Ammon's horn (tissue), 1 donor: ENCODE data around the gene TMPRSS9.
"Not testable (repeated sequence)": the region's sequence is repeated elsewhere in the genome, so short reads cannot be mapped to it uniquely, and the experiment has no call there.

Experiments
- DNase-seq: peaks from one replicate; pipeline ENCODE4 v3.0.0-alpha.2; 2016; ENCODE audit warnings: low spot score

The TMPRSS9 gene

GRCh38 chr19:2342656-2343288 lies 17.3 kb upstream of the TMPRSS9 start:
- no peak for DNase-seq

GRCh38 chr19:2343289-2343982 lies 16.6 kb upstream of the TMPRSS9 start:
- no peak for DNase-seq

DNA sequence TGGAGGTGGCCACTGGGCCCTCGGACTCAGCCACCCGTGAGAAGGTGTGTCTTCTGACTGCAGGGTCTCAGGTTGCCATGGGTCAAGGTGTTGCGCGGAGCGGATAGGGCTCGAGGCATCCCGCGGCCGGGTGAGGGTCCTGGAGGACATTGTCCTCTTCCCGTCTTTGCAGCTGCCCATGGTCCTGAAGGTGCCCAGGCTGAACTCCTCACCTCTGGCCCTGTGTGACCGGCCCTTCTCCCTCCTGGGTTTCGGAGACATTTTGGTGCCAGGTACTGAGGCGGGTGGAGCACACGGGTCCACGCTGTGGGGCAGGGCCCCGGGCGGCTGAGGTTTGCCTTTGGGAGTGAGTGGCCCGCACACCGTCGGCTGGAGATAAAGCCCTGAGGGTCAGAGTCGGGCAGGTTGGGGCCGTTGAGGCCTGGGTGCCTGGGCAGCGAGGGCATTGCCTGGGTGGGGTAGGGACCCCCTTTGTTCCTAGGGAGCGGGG lies 15.6 kb upstream of the TMPRSS9 start:
- no peak for DNase-seq

DNA sequence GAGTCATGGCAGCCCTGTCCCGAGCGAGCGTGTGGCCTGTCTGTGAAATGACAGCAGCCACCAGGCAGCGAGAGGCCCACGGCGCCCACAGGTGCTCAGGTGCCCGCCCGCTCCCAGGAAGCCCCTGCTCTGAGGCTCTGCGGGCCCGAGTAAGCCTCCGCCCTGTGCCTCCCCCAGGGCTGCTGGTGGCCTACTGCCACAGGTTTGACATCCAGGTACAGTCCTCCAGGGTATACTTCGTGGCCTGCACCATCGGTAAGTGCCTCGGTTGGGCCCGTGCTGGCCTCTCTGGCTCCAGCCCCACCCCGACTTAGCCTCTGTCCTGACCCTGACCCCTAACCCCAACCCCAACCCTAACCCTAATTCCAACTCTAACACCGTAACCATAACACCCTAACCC lies 15.0 kb upstream of the TMPRSS9 start:
- DNase-seq = no peak

GRCh38 chr19:2345794-2346663 lies 14.0 kb upstream of the TMPRSS9 start:
- no peak for DNase-seq

DNA sequence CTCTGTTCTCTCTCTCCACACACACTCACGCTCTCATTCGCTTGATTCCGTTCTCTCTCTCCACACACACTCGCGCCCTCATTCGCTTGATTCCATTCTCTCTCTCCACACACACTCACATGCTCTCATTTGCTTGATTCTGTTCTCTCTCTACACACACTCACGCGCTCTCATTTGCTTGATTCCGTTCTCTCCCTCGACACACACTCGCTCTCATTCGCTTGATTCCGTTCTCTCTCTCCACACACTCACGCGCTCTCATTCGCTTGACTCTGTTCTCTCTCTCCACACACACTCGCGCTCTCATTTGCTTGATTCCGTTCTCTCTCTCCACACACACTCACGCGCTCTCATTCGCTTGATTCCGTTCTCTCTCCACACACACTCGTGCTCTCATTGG lies 10.2 kb upstream of the TMPRSS9 start:
- not testable (repeated sequence) for DNase-seq

DNA sequence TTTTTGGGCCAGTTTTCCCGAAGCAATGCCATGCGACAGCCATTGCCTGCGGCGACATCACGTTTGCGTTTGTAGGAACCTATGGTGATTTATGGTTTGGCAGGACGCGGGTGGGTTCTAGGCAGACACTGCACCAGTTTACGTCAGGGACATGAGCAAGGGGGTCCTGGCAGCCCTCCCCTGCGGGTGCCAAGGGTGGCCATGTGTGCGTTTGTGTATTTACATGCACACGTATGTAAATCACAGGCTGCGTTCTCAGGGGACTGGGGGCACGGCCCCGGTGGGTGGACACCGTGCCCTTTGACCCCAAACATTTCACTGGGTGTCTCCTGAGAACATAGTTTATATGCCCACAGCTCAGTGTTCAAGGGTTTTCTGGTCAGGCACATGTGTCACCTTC lies 9.4 kb upstream of the TMPRSS9 start:
- no peak for DNase-seq

- DNase-seq = no peak
These were observed 8.5 kb upstream of the TMPRSS9 start for GRCh38 chr19:2351591-2351990.

GRCh38 chr19:2352121-2352520 lies 7.9 kb upstream of the TMPRSS9 start:
- DNase-seq = no peak

GRCh38 chr19:2353159-2353886 lies 6.7 kb upstream of the TMPRSS9 start:
- DNase-seq = no peak

DNA sequence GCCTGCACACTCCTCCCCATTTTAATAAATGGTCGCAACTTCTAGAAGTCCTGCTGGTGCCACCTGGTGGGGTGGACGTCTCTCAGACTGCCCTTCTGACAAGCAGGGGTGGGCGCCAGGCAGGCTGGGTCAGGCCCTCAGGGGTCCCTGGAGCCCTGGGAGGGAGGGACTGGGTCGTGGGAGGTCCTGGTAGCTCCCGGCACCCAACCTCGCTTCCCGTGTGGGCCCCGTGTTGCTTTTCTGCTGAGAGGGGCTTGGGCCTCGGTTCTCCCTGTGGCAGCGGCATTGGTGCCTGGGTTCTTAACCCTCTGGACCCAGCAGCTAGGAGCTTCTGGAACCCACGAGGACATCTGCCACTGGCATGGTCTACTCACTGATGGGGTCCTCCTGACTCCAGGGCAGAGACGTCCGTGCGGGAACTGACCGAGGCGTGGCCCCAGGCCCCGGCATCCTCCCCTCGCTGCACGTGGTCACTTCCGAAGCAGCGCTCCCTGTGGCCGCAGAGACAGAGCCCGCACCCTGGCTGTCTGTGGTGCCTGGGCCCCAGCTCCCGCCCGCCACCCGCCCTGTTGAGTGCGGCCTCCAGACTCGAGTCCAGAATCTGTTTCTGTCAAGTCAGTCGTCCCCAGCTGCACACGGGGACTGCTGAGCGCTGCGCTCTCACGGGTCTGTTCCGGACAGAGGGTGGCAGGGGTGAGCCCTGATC lies 6.0 kb upstream of the TMPRSS9 start:
- no peak for DNase-seq

GRCh38 chr19:2354670-2355069 lies 5.4 kb upstream of the TMPRSS9 start:
- no peak for DNase-seq

DNA sequence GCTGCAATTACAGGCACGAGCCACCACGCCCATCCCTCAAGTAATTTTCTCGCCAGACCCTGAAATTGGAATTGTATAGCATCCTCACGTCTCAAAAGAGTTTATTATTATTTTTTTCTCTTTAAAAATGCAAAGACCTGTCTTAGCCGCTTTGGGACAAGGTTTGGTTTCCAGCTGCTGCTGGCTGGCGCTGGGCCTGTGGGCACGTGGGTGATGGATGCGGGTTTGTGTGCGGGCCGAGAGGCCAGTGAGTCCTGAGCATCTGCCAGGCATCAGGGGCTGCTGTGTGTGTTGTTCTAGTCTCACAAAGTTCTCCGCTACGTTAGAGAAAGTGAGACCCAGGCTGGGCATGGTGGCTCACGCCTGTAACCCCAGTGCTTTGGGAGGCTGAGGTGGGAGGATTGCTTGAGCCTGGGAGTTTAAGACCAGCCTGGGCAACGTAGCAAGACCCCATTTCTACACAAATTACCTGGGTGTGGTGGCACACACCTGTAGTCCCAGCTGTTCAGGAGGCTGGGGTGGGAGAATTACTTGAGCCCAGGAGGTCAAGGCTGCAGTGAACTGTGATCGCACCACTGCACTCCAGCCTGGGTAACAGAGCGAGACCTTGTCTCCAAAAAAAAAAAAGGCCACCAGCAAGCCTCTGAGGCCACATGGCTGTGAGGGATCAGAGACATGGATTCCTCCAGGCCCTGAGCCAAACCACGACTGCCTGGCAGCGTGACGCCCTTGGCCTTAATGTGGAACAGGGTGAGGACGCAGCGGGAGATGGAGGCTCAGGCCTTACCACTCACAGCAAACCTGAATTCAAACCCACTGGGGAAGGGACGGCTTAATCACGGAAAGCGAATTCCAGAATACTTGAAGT lies 4.7 kb upstream of the TMPRSS9 start:
- DNase-seq = no peak

- DNase-seq = no peak
These were observed 3.9 kb upstream of the TMPRSS9 start for GRCh38 chr19:2356036-2356646.

DNA sequence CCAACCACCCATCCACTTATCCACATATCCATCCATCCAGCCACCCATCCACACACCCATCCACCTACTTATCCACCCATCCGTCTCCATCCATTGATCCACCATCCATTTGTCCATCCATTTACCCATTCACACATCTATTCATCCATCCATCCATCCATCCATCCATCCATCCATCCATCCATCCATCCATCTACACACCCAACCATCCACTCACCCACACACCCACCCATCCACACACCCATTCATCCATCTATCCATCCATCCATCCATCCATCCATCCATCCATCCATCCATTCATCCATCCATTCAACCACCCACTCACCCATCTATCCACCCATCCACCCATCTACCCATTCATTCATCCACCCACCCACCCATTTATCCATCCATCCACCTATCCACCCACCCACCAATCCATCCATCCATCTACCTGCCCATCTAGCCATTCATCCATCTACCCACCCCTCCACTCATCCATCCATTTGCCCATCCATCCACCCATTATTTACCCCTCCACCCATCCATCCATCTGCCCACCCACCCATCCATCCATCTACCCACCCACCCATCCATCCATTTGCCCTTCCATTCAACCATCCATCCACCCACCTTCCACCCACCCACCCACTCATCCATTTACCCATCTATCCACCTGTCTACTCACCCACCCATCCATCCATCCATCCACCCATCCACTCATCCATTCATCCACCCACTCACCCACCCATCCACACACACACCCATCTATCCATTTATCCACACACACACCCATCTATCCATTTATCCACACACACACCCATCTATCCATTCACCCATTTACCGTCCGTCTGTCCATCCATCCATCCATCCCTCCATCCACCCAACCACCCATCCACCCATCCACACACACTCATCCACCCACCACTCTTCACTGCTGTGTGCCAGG lies 2.5 kb upstream of the TMPRSS9 start:
- DNase-seq = no peak

GRCh38 chr19:2358548-2359173 lies 1.4 kb upstream of the TMPRSS9 start:
- no peak for DNase-seq

DNA sequence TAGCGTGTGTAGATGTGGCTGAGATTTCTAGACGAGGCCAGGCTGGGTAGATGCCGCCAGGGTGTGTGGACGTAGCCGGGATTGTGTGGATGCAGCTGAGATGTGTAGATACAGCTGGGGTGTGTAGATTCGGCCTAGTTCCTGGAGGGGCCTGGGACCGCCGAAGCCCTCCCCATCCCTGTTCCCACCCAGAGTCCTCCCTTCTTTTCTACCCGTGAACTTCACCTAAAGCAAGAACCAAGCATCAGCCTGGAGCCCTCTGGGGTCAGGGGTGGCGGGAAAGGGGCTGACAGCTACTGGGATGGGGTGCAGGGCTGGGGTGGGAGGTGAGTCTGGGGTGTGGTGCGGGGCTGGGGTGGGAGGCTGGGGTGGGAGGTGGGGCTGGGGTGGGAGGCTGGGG lies 768 bp downstream of the TMPRSS9 start:
- DNase-seq = no peak

GRCh38 chr19:2361246-2362045 lies 1.4 kb downstream of the TMPRSS9 start:
- no peak for DNase-seq
